ENCODE data around the gene MTERF4. TPM values are rescaled to one million over a fixed set of nuclear protein-coding genes. Genes with fewer than 3 reads are reported as not detected.

Gene MTERF4
- total RNA-seq, 2 experiments from 2014 or later: 34.4 to 34.5 TPM

DNA sequence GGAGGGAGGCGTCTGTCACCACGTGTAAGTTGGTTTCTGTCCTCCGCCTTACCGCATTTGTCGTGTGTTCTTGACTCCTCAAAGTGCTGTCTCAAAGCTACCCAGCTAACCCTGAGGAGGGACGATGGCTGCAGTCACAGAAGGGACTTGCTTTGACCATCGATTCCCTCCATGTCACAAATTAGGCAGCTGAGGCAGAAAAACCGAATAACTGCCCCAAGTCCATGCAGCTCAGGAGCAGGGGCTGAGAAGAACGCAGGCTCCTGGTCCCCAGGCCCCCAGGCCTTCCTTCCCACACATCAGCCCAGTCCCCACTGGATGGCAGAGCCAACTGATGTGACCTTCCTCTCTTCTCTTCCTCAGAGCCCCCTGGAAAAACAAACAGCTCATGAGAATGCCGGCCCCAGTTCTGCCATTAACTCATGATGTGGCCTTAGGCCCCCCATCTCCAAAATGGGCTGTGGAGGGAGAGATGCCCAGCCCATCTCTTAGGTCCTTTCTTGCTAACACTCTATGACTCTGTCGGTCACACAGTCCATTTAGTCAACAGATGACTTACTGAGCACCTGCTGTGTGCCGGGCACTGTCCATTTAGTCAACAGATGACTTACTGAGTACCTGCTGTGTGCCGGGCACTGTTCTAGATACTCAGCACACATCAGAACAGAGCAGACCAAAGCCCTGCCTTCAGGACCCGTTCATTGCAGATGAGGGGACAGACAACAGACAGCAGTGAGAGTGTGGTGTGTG lies 19.6 kb downstream of the MTERF4 start:
- ChIA-PET POLR2A (no interaction called here), CTCF (no interaction called here)
- Mint-ChIP-seq H3K4me3 (no peak overlapping the region), H3K9me3 (ENCODE audit: low read depth) (no peaks in the 10 kb centered on the region), H3K27me3 (no peaks in the 10 kb centered on the region), H3K36me3 (ENCODE audit: low read depth) (peaks cover 23% of the 10 kb centered on the region), H3K4me1 (no peaks in the 10 kb centered on the region), H3K27ac (no peak overlapping the region)
- DNase-seq (no peak), ATAC-seq (no peak)
- intact Hi-C loops (cut with DNase I, micrococcal nuclease): no loop called here

DNA sequence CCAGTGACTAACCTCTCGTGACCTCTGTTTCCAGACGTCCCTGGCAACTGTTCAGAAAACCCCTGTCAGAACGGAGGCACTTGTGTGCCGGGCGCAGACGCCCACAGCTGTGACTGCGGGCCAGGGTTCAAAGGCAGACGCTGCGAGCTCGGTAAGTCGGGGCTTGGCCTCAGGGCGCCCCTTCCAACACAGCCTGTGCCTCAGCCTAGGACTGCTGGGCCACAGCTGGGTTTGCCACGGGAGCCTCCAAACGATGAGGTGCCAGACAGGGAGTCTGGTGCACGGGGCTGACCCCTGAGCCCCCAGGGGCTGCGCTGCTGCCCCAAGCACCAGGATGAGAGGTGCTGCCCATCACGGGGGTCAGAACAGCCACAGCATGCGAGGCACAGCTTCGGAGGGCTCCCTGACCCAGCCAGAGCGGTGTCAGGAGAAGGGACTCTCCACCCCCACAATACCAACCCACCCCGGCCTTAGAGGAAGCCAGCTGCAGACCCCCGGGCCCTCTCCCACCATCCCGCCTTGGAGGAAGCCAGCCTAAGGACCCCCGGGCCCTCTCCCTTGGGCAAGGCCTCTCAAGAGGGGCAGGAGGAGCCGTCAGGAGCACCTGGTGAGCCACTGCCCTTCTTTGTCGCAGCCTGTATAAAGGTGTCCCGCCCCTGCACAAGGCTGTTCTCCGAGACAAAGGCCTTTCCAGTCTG lies 20.3 kb downstream of the MTERF4 start:
- Mint-ChIP-seq H3K27ac (no peak overlapping the region), H3K4me3 (no peak overlapping the region), H3K4me1 (no peaks in the 10 kb centered on the region), H3K27me3 (no peaks in the 10 kb centered on the region), H3K9me3 (ENCODE audit: low read depth) (no peaks in the 10 kb centered on the region), H3K36me3 (ENCODE audit: low read depth) (peaks cover 21% of the 10 kb centered on the region)
- POLR2A ChIA-PET: no interaction called here
- no peak for DNase-seq
- CTCF ChIA-PET: interaction anchor here (0.7 kb wide), 1 partner anchor 11 kb away, joined by 3 read pairs; no protein-coding TSS in a partner anchor
- ATAC-seq: no peak
- intact Hi-C loops (cut with DNase I, micrococcal nuclease): no loop called here

DNA sequence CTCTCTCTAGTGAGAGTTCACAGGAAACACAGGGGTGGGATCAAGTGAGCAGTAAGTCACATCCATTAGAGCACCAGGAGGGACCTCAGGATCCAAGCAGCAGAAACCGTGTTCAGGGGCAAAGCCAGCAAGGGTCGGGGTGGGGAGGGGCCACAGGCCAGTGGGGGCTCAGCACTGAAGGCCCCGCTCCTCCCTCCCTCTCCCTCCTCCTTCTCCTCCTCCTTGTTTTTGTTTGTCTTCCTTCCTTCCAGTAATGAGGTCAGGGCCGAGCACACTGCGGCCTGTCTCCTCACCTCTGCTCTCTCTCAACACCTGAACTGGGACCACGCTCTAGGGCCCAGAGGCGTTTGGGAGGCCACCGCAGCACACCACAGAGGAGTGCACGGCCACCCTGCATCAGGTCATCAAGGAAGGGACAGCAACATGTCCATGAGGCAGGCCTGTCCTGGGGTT lies 20.9 kb downstream of the MTERF4 start:
- Mint-ChIP-seq H3K36me3 (ENCODE audit: low read depth) (peaks cover 15% of the 10 kb centered on the region), H3K9me3 (ENCODE audit: low read depth) (no peaks in the 10 kb centered on the region), H3K27ac (peak overlapping the region; percentile 31), H3K4me1 (no peaks in the 10 kb centered on the region), H3K27me3 (no peaks in the 10 kb centered on the region), H3K4me3 (no peak overlapping the region)
- ChIA-PET POLR2A (no interaction called here), CTCF (interaction anchor here (0.7 kb wide), 1 partner anchor 12 kb away, joined by 3 read pairs; no protein-coding TSS in a partner anchor)
- ATAC-seq (no peak), DNase-seq (no peak)
- intact Hi-C loops (cut with DNase I, micrococcal nuclease): no loop called here

DNA sequence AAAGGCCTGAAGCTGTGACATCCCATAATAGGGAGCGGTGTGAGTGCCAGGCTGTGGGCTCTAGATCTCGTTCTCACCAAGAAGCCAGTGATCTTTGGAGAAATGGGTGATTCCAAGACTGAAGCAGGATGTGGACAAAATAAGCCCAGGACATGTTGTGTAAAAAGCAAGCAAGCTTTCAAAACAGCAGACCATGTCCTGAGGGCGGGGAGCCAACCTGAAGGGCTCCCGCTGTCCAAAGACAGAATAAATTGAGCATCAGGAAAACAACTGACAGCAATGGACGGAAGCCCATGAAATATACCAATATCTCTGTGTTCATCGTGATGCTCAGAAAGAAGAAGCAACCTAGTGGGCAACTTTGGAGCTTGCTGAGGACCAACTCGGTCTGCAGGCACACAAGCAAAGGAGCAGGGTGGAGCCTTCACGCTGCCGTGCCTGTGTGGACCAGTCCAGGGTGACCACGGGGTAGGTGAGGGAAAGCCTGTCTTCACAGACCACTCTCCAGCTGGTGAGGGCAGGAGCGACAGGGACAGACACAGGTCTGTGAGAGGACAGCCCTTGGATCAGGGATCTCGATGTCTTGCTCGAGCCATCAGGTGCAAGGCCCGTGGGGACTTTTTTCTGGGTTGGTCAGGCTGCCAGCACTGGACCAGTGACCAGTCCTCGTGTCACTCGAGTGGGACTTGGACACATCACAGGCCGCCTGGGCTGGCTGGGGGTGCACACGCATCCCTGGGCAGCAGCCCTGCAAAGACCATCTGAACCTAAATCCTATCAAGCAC lies 21.5 kb downstream of the MTERF4 start:
- ATAC-seq (no peak), DNase-seq (no peak)
- H3K27me3 Mint-ChIP-seq: no peaks in the 10 kb centered on the region
- intact Hi-C loops (cut with DNase I, micrococcal nuclease): no loop called here
- H3K4me3 Mint-ChIP-seq: no peak overlapping the region
- H3K4me1 Mint-ChIP-seq: no peaks in the 10 kb centered on the region
- ChIA-PET POLR2A (interaction anchor here (0.6 kb wide), 1 partner anchor 202 kb away, joined by 7 read pairs; no protein-coding TSS in a partner anchor), CTCF (interaction anchor here (0.9 kb wide), 1 partner anchor 10 kb away, joined by 4 read pairs; no protein-coding TSS in a partner anchor)
- no peaks in the 10 kb centered on the region for H3K9me3 Mint-ChIP-seq (ENCODE audit: low read depth)
- peak overlapping the region; percentile 31 for H3K27ac Mint-ChIP-seq
- peaks cover 12% of the 10 kb centered on the region for H3K36me3 Mint-ChIP-seq (ENCODE audit: low read depth)

- intact Hi-C loops (cut with DNase I, micrococcal nuclease): loop anchor here in 1 of 2 experiments (5.0 kb wide), 1 partner anchor 142 kb away; no protein-coding TSS in a partner anchor
- no peak overlapping the region for H3K27ac Mint-ChIP-seq
- no peak for DNase-seq
- POLR2A ChIA-PET: no interaction called here
- H3K27me3 Mint-ChIP-seq: no peaks in the 10 kb centered on the region
- no peaks in the 10 kb centered on the region for H3K4me1 Mint-ChIP-seq
- ATAC-seq: no peak
- H3K9me3 Mint-ChIP-seq (ENCODE audit: low read depth): no peaks in the 10 kb centered on the region
- CTCF ChIA-PET: no interaction called here
- no peaks in the 10 kb centered on the region for H3K36me3 Mint-ChIP-seq (ENCODE audit: low read depth)
- H3K4me3 Mint-ChIP-seq: no peak overlapping the region
These were observed 27.1 kb downstream of the MTERF4 start for GRCh38 chr2:241074901-241075540.

DNA sequence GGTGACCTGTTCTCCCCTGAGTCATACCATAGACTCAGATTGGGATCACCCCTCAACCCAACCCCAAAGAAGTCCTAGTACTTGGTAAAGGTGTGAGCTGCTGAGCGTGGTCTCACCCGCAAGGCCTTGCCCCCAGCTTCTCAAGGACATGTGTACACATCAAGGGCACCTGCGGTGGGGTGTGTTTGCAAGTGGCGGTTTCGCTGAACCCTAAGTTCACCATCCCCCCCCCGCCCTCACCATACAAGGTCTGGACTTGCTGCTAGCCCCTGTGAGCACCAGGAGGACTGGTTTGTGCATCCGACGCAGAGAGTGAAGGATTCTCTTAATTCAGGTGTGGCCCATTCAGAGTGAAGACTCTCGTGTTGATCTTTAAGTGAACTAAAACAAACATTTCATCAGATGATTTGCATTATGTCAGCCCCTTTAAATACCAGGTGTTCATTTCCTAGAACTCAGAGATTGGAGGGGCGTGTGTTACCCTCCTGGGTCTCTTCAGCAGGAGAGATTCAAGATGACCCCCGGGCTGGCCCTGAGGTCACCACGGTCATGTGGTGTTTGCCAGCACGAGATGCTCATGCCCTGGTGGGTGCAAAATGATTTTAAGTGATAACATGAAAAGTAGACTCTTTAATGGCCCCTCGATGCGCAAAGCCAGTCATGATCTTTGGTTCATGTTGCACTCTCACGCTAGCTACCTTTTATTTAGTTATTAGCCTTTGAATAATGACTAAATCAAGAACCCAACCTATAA lies 27.8 kb downstream of the MTERF4 start:
- intact Hi-C loops (cut with DNase I, micrococcal nuclease): no loop called here
- H3K27me3 Mint-ChIP-seq: no peaks in the 10 kb centered on the region
- no peak for ATAC-seq
- H3K27ac Mint-ChIP-seq: no peak overlapping the region
- H3K36me3 Mint-ChIP-seq (ENCODE audit: low read depth): no peaks in the 10 kb centered on the region
- CTCF ChIA-PET: interaction anchor here (0.7 kb wide), 1 partner anchor 43 kb away, joined by 4 read pairs; no protein-coding TSS in a partner anchor
- H3K9me3 Mint-ChIP-seq (ENCODE audit: low read depth): no peaks in the 10 kb centered on the region
- DNase-seq: no peak
- POLR2A ChIA-PET: no interaction called here
- no peaks in the 10 kb centered on the region for H3K4me1 Mint-ChIP-seq
- H3K4me3 Mint-ChIP-seq: no peak overlapping the region

- Mint-ChIP-seq H3K36me3 (ENCODE audit: low read depth) (no peaks in the 10 kb centered on the region), H3K27me3 (no peaks in the 10 kb centered on the region), H3K4me1 (no peaks in the 10 kb centered on the region), H3K9me3 (ENCODE audit: low read depth) (no peaks in the 10 kb centered on the region), H3K27ac (no peak overlapping the region), H3K4me3 (no peak overlapping the region)
- ChIA-PET POLR2A (no interaction called here), CTCF (interaction anchor here (0.7 kb wide), 1 partner anchor 43 kb away, joined by 4 read pairs; no protein-coding TSS in a partner anchor)
- intact Hi-C loops (cut with DNase I, micrococcal nuclease): no loop called here
- ATAC-seq (no peak), DNase-seq (no peak)
These were observed 28.7 kb downstream of the MTERF4 start for GRCh38 chr2:241073166-241074064.

DNA sequence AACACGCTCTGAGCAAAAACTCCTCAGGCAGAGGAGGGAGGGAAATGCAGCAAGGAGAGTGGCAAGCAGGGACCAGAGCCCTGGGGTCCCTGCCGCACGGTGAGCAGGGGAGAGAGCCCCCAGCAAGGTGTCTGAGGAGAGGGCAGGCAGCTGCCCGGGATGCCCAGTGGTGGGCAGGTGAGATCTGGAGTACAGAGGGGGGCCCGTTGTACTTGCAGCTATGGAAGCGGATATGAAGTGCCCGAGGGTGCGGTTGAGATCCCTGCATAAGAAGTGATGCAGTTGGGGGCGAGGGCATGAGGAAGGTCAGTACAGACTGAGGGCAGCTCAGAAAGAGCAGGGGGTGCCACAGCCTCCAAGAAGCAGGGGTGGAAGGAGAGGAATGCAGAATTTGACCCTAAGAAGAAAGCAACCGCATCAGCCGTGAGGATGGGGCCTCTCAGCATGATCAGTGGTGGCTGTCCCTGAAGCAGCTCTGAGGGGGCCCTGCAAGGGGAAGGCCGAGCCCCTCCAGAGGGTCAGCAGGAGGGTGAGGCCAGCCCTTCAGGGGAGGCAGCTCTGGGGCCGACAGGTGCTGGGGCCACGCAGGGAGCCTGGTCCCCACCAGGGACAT lies 29.4 kb downstream of the MTERF4 start:
- Mint-ChIP-seq H3K27me3 (no peaks in the 10 kb centered on the region), H3K9me3 (ENCODE audit: low read depth) (no peaks in the 10 kb centered on the region), H3K27ac (no peak overlapping the region), H3K4me3 (no peak overlapping the region), H3K36me3 (ENCODE audit: low read depth) (no peaks in the 10 kb centered on the region), H3K4me1 (no peaks in the 10 kb centered on the region)
- ATAC-seq (no peak), DNase-seq (no peak)
- POLR2A ChIA-PET: no interaction called here
- CTCF ChIA-PET: no interaction called here
- intact Hi-C loops (cut with DNase I, micrococcal nuclease): no loop called here

DNA sequence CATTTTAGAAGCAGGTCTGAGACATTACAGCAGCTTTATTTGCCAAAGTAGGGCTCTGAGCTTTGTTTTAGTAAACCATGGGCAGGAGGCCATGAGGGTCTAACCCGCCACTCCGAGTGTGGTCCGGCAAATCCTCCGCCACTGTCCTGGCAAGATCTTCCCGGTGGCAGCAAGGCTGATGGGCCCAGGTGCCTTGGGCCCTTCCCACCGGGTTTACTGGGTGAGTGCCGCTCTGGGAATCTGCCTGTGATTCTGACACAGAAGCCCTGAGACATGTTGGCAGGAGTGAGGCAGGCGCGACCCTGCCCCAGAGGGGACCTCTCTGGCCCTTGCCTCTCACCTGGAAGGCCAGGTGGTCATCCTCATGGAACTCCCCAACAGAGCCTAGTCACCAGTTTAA lies 29.9 kb downstream of the MTERF4 start:
- CTCF ChIA-PET: no interaction called here
- no peaks in the 10 kb centered on the region for H3K27me3 Mint-ChIP-seq
- no peaks in the 10 kb centered on the region for H3K9me3 Mint-ChIP-seq (ENCODE audit: low read depth)
- H3K4me3 Mint-ChIP-seq: no peak overlapping the region
- no peaks in the 10 kb centered on the region for H3K36me3 Mint-ChIP-seq (ENCODE audit: low read depth)
- H3K4me1 Mint-ChIP-seq: no peaks in the 10 kb centered on the region
- intact Hi-C loops (cut with DNase I, micrococcal nuclease): no loop called here
- H3K27ac Mint-ChIP-seq: no peak overlapping the region
- DNase-seq (no peak), ATAC-seq (no peak)
- POLR2A ChIA-PET: no interaction called here

DNA sequence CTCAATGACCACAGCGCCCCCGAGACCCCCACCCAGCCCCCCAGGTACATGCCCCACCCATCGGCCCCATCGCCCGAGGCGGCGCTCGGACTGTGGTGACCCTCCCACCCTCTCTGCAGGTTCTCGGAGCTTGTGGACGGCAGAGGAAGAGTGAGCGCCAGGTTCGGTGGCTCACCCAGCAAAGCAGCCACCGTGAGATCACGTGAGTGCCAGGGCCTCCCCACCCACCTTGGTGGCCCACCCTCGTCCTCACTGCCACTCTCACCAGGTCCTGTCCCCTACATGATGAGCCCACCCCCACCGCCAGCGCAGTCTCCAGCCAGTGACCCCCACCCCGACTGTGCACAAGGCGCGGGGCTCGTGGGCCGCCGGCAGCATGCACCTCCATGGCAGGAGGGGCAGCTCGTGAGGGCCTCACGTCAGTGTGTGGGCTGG lies 30.4 kb downstream of the MTERF4 start:
- Mint-ChIP-seq H3K9me3 (ENCODE audit: low read depth) (no peaks in the 10 kb centered on the region), H3K4me3 (no peak overlapping the region), H3K4me1 (no peaks in the 10 kb centered on the region), H3K36me3 (ENCODE audit: low read depth) (no peaks in the 10 kb centered on the region), H3K27me3 (no peaks in the 10 kb centered on the region), H3K27ac (no peak overlapping the region)
- DNase-seq (no peak), ATAC-seq (no peak)
- intact Hi-C loops (cut with DNase I, micrococcal nuclease): no loop called here
- POLR2A ChIA-PET: no interaction called here
- CTCF ChIA-PET: no interaction called here

Measured in activated CD4-positive, alpha-beta T cell treated with anti-CD3 and anti-CD28 coated beads for 36 hours (primary cell).